Measurements from ENCODE around the gene ESRRG. TPM values are rescaled to one million over a fixed set of nuclear protein-coding genes. Genes with fewer than 3 reads are reported as not detected.

ESRRG gene
- total and polyA plus RNA-seq, 2 of the 8 experiments (the other 6 are each of a cell fraction or from before 2014, with no cell fraction given): 0.59 to 1.4 TPM

DNA sequence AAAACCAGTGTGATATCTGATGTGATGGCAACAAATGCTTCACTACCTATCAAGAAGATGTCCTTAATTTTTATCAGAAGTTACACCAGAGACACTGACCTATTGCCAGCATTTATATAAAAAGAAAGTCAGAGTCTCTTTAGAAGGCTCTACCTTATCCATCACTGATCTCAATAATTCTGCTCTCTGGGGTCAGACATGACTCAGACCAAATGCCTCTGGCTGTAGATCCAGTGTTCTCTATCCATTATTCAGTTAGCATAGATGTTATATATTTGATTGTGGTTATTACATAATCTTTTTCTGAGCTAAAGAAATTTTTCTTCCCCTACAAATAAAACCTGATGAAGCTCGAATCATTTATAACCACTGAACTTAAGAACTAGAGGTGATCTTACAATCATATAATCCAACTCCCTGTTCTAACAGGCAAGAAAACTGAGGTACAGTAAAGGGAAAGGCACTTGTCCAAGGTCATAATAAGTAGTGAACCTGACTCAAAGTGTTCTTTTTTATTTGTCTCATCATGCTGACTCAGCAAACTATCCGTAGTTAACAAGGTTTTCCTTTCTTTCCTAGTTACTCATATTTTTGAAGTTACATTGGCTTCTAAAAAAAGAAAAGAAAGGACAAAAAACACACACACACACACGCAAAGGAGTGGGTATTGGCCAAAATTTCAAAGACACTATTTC lies 43.6 kb upstream of the ESRRG start (continued):
- TF ChIP-seq, protein P1, sequence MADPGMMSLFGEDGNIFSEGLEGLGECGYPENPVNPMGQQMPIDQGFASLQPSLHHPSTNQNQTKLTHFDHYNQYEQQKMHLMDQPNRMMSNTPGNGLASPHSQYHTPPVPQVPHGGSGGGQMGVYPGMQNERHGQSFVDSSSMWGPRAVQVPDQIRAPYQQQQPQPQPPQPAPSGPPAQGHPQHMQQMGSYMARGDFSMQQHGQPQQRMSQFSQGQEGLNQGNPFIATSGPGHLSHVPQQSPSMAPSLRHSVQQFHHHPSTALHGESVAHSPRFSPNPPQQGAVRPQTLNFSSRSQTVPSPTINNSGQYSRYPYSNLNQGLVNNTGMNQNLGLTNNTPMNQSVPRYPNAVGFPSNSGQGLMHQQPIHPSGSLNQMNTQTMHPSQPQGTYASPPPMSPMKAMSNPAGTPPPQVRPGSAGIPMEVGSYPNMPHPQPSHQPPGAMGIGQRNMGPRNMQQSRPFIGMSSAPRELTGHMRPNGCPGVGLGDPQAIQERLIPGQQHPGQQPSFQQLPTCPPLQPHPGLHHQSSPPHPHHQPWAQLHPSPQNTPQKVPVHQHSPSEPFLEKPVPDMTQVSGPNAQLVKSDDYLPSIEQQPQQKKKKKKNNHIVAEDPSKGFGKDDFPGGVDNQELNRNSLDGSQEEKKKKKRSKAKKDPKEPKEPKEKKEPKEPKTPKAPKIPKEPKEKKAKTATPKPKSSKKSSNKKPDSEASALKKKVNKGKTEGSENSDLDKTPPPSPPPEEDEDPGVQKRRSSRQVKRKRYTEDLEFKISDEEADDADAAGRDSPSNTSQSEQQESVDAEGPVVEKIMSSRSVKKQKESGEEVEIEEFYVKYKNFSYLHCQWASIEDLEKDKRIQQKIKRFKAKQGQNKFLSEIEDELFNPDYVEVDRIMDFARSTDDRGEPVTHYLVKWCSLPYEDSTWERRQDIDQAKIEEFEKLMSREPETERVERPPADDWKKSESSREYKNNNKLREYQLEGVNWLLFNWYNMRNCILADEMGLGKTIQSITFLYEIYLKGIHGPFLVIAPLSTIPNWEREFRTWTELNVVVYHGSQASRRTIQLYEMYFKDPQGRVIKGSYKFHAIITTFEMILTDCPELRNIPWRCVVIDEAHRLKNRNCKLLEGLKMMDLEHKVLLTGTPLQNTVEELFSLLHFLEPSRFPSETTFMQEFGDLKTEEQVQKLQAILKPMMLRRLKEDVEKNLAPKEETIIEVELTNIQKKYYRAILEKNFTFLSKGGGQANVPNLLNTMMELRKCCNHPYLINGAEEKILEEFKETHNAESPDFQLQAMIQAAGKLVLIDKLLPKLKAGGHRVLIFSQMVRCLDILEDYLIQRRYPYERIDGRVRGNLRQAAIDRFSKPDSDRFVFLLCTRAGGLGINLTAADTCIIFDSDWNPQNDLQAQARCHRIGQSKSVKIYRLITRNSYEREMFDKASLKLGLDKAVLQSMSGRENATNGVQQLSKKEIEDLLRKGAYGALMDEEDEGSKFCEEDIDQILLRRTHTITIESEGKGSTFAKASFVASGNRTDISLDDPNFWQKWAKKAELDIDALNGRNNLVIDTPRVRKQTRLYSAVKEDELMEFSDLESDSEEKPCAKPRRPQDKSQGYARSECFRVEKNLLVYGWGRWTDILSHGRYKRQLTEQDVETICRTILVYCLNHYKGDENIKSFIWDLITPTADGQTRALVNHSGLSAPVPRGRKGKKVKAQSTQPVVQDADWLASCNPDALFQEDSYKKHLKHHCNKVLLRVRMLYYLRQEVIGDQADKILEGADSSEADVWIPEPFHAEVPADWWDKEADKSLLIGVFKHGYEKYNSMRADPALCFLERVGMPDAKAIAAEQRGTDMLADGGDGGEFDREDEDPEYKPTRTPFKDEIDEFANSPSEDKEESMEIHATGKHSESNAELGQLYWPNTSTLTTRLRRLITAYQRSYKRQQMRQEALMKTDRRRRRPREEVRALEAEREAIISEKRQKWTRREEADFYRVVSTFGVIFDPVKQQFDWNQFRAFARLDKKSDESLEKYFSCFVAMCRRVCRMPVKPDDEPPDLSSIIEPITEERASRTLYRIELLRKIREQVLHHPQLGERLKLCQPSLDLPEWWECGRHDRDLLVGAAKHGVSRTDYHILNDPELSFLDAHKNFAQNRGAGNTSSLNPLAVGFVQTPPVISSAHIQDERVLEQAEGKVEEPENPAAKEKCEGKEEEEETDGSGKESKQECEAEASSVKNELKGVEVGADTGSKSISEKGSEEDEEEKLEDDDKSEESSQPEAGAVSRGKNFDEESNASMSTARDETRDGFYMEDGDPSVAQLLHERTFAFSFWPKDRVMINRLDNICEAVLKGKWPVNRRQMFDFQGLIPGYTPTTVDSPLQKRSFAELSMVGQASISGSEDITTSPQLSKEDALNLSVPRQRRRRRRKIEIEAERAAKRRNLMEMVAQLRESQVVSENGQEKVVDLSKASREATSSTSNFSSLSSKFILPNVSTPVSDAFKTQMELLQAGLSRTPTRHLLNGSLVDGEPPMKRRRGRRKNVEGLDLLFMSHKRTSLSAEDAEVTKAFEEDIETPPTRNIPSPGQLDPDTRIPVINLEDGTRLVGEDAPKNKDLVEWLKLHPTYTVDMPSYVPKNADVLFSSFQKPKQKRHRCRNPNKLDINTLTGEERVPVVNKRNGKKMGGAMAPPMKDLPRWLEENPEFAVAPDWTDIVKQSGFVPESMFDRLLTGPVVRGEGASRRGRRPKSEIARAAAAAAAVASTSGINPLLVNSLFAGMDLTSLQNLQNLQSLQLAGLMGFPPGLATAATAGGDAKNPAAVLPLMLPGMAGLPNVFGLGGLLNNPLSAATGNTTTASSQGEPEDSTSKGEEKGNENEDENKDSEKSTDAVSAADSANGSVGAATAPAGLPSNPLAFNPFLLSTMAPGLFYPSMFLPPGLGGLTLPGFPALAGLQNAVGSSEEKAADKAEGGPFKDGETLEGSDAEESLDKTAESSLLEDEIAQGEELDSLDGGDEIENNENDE (IDR thresholded peaks at IDR 0.05; ENCODE audit: insufficient replicate concordance, low read length): no peak
- TF ChIP-seq SP2 (IDR thresholded peaks at IDR 0.05; ENCODE audit: low read length): no peak
- TF ChIP-seq YY1 (IDR thresholded peaks at IDR 0.05; ENCODE audit: low read depth, low read length): no peak
- no peak for TF ChIP-seq EGR1 (IDR thresholded peaks at IDR 0.05; ENCODE audit: borderline replicate concordance, low read depth, low read length)
- TF ChIP-seq PHF8 (conservative IDR thresholded peaks at IDR 0.05; ENCODE audit: low read depth, low read length): no peak
- TF ChIP-seq CREB1 (IDR thresholded peaks at IDR 0.05): no peak
- peak; percentile 96 for TF ChIP-seq MAFK (IDR thresholded peaks at IDR 0.05; ENCODE audit: low read depth, low read length)
- TF ChIP-seq NANOG (IDR thresholded peaks at IDR 0.05; ENCODE audit: insufficient read depth, low read depth, low read length, poor library complexity, severe bottlenecking): no peak

Data from H1 (cell line).